Effector memory CD4-positive, alpha-beta T cell (primary cell): Measurements from ENCODE around the gene OBSCN.
"Not testable (repeated sequence)": the region's sequence is repeated elsewhere in the genome, so short reads cannot be mapped to it uniquely, and the experiment has no call there.

Experiments used
- DNase-seq, 3 donors: peaks; one replicate each; pipeline ENCODE4 v3.0.0-alpha.2; 2020
- H3K27ac ChIP-seq: 2 replicates; pipeline ENCODE4 v1.7.0; 2013; ENCODE audit warnings: mild to moderate bottlenecking, low read length, moderate library complexity; ENCODE audit not compliant: insufficient read depth, poor library complexity, severe bottlenecking
- H3K27me3 ChIP-seq: replicated peaks from 2 replicates; pipeline ENCODE4 v1.7.0; 2013; ENCODE audit warnings: mild to moderate bottlenecking, low read length; ENCODE audit not compliant: insufficient read depth, control insufficient read depth, poor library complexity, severe bottlenecking
- H3K36me3 ChIP-seq: 2 replicates; pipeline ENCODE4 v1.7.0; 2013; ENCODE audit warnings: mild to moderate bottlenecking, low read length, moderate library complexity; ENCODE audit not compliant: control insufficient read depth, insufficient read depth
- H3K4me1 ChIP-seq: 2 replicates; pipeline ENCODE4 v1.7.0; 2013; ENCODE audit warnings: low read length, mild to moderate bottlenecking; ENCODE audit not compliant: control insufficient read depth, insufficient read depth, poor library complexity, severe bottlenecking
- H3K4me3 ChIP-seq: 2 replicates; pipeline ENCODE4 v1.7.0; 2013; ENCODE audit warnings: low read length, low read depth, mild to moderate bottlenecking; ENCODE audit not compliant: insufficient read depth, poor library complexity, severe bottlenecking
- H3K9me3 ChIP-seq: 2 replicates; pipeline ENCODE4 v1.7.0; 2013; ENCODE audit warnings: mild to moderate bottlenecking, low read length, moderate library complexity; ENCODE audit not compliant: control insufficient read depth

The OBSCN gene

GRCh38 chr1:228262475-228262874 lies 54.6 kb downstream of the OBSCN start:
- no peak overlapping the region for H3K27ac ChIP-seq
- H3K9me3 ChIP-seq: no peaks in the 10 kb centered on the region
- H3K4me3 ChIP-seq: no peak overlapping the region
- H3K36me3 ChIP-seq: no peaks in the 10 kb centered on the region
- H3K4me1 ChIP-seq: no peaks in the 10 kb centered on the region
- H3K27me3 ChIP-seq: no peaks in the 10 kb centered on the region
- DNase-seq: no peak

GRCh38 chr1:228263636-228264035 lies 55.8 kb downstream of the OBSCN start:
- no peak overlapping the region for H3K4me3 ChIP-seq
- DNase-seq: no peak

GRCh38 chr1:228264090-228264829 lies 56.4 kb downstream of the OBSCN start:
- no peak for DNase-seq
- Histone ChIP-seq H3K9me3 (no peaks in the 10 kb centered on the region), H3K36me3 (no peaks in the 10 kb centered on the region), H3K4me1 (no peaks in the 10 kb centered on the region), H3K4me3 (no peak overlapping the region), H3K27ac (no peak overlapping the region), H3K27me3 (no peaks in the 10 kb centered on the region)

More at GRCh38 chr1:228263636-228264035, 55.8 kb downstream of the OBSCN start:
- Histone ChIP-seq H3K27me3 (no peaks in the 10 kb centered on the region), H3K36me3 (no peaks in the 10 kb centered on the region), H3K27ac (no peak overlapping the region), H3K4me1 (no peaks in the 10 kb centered on the region), H3K9me3 (no peaks in the 10 kb centered on the region)

GRCh38 chr1:228265167-228265566 lies 57.3 kb downstream of the OBSCN start:
- no peak for DNase-seq
- Histone ChIP-seq H3K9me3 (no peaks in the 10 kb centered on the region), H3K27me3 (no peaks in the 10 kb centered on the region), H3K4me3 (no peak overlapping the region), H3K27ac (no peak overlapping the region), H3K36me3 (no peaks in the 10 kb centered on the region), H3K4me1 (no peaks in the 10 kb centered on the region)

GRCh38 chr1:228267962-228268880 lies 60.4 kb downstream of the OBSCN start:
- H3K4me3 ChIP-seq: no peak overlapping the region
- no peaks in the 10 kb centered on the region for H3K4me1 ChIP-seq
- no peak overlapping the region for H3K27ac ChIP-seq
- H3K9me3 ChIP-seq: no peaks in the 10 kb centered on the region
- no peak for DNase-seq
- no peaks in the 10 kb centered on the region for H3K36me3 ChIP-seq
- H3K27me3 ChIP-seq: no peaks in the 10 kb centered on the region

GRCh38 chr1:228268881-228269265 lies 61.0 kb downstream of the OBSCN start:
- no peaks in the 10 kb centered on the region for H3K36me3 ChIP-seq
- H3K4me3 ChIP-seq: no peak overlapping the region
- DNase-seq: no peak
- H3K4me1 ChIP-seq: no peaks in the 10 kb centered on the region
- H3K9me3 ChIP-seq: no peaks in the 10 kb centered on the region
- no peak overlapping the region for H3K27ac ChIP-seq
- H3K27me3 ChIP-seq: no peaks in the 10 kb centered on the region

GRCh38 chr1:228269431-228269830 lies 61.6 kb downstream of the OBSCN start:
- H3K27ac ChIP-seq, H3K4me1 ChIP-seq, H3K9me3 ChIP-seq, DNase-seq, H3K27me3 ChIP-seq, H3K36me3 ChIP-seq, H3K4me3 ChIP-seq: not testable (repeated sequence)

GRCh38 chr1:228270032-228270431 lies 62.2 kb downstream of the OBSCN start:
- Histone ChIP-seq H3K4me3 (no peak overlapping the region), H3K4me1 (peaks cover 2% of the 10 kb centered on the region), H3K9me3 (no peaks in the 10 kb centered on the region), H3K27ac (no peak overlapping the region), H3K36me3 (no peaks in the 10 kb centered on the region), H3K27me3 (no peaks in the 10 kb centered on the region)
- DNase-seq: no peak

GRCh38 chr1:228271701-228272251 lies 63.9 kb downstream of the OBSCN start:
- DNase-seq: no peak
- peaks cover 7% of the 10 kb centered on the region for H3K4me1 ChIP-seq
- no peaks in the 10 kb centered on the region for H3K36me3 ChIP-seq
- H3K4me3 ChIP-seq: no peak overlapping the region
- no peaks in the 10 kb centered on the region for H3K9me3 ChIP-seq
- H3K27ac ChIP-seq: no peak overlapping the region
- no peaks in the 10 kb centered on the region for H3K27me3 ChIP-seq

GRCh38 chr1:228272331-228272791 lies 64.5 kb downstream of the OBSCN start:
- H3K4me3 ChIP-seq: no peak overlapping the region
- H3K9me3 ChIP-seq: no peaks in the 10 kb centered on the region
- no peak for DNase-seq
- H3K27ac ChIP-seq: no peak overlapping the region
- H3K27me3 ChIP-seq: no peaks in the 10 kb centered on the region
- no peaks in the 10 kb centered on the region for H3K36me3 ChIP-seq
- peaks cover 7% of the 10 kb centered on the region for H3K4me1 ChIP-seq
